ENCODE measurements around the gene SDK1.

SDK1 gene

GRCh38 chr7:4191525-4191924 is 890.5 kb downstream of the SDK1 start:
- Histone ChIP-seq H3K36me3 (no peaks in the 10 kb centered on the region), H3K27ac (no peak overlapping the region), H3K4me3 (ENCODE audit: low read depth in 1 of 2, low read length in 1 of 2) (no peak overlapping the region), H3K9me3 (no peaks in the 10 kb centered on the region), H3K4me1 (ENCODE audit: control insufficient read depth in 1 of 2, insufficient read depth in 1 of 2, low read depth in 1 of 2, low read length in 1 of 2) (no peaks in the 10 kb centered on the region), H3K27me3 (no peaks in the 10 kb centered on the region)
- TF ChIP-seq CTCF (IDR thresholded peaks at IDR 0.05): no peak

GRCh38 chr7:4195660-4196059 is 894.6 kb downstream of the SDK1 start:
- no peak overlapping the region for H3K4me3 ChIP-seq (ENCODE audit: low read depth in 1 of 2, low read length in 1 of 2)

GRCh38 chr7:4196121-4196819 is 895.2 kb downstream of the SDK1 start:
- Histone ChIP-seq H3K27ac (no peak overlapping the region), H3K4me3 (ENCODE audit: low read depth in 1 of 2, low read length in 1 of 2) (no peak overlapping the region), H3K9me3 (no peaks in the 10 kb centered on the region), H3K36me3 (no peaks in the 10 kb centered on the region), H3K27me3 (no peaks in the 10 kb centered on the region), H3K4me1 (ENCODE audit: control insufficient read depth in 1 of 2, insufficient read depth in 1 of 2, low read depth in 1 of 2, low read length in 1 of 2) (no peaks in the 10 kb centered on the region)
- TF ChIP-seq CTCF (IDR thresholded peaks at IDR 0.05): no peak

More at GRCh38 chr7:4195660-4196059, 894.6 kb downstream of the SDK1 start:
- H3K27ac ChIP-seq: no peak overlapping the region
- TF ChIP-seq CTCF (IDR thresholded peaks at IDR 0.05): no peak
- no peaks in the 10 kb centered on the region for H3K27me3 ChIP-seq
- H3K4me1 ChIP-seq (ENCODE audit: control insufficient read depth in 1 of 2, insufficient read depth in 1 of 2, low read depth in 1 of 2, low read length in 1 of 2): no peaks in the 10 kb centered on the region
- H3K36me3 ChIP-seq: no peaks in the 10 kb centered on the region
- no peaks in the 10 kb centered on the region for H3K9me3 ChIP-seq

- Histone ChIP-seq H3K27ac (no peak overlapping the region), H3K27me3 (no peaks in the 10 kb centered on the region), H3K4me3 (ENCODE audit: low read depth in 1 of 2, low read length in 1 of 2) (no peak overlapping the region), H3K9me3 (no peaks in the 10 kb centered on the region), H3K4me1 (ENCODE audit: control insufficient read depth in 1 of 2, insufficient read depth in 1 of 2, low read depth in 1 of 2, low read length in 1 of 2) (no peaks in the 10 kb centered on the region), H3K36me3 (no peaks in the 10 kb centered on the region)
- no peak for TF ChIP-seq CTCF (IDR thresholded peaks at IDR 0.05)
Measured at GRCh38 chr7:4198301-4198700, 897.2 kb downstream of the SDK1 start.

DNA sequence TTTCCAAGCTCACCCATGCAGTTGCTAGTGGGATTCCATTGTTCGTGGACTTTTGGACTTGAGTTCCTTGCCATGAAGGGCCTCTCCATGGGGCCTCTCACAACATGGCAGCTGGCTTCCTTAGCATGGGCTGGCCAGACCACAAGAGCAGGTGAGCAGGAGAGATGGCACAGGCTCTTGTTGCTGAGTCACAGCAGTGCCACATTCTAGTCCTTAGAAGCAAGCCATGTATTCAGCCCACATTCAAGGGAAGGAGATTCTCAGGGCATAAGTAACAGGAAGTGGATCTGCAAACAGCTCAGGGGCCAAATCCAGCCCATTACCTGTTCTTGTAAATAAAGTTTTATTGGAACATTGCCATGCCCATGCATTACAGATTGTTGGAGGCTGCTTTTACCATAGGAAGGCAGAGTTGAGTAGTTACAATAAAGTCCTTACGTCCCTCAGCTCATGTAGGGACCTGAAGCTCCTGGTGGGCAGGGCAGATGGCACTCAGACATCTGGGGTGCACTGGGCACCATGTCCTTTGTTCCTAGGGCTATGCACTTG is 899.6 kb downstream of the SDK1 start:
- Histone ChIP-seq H3K4me1 (ENCODE audit: control insufficient read depth in 1 of 2, insufficient read depth in 1 of 2, low read depth in 1 of 2, low read length in 1 of 2) (peaks cover 0 to 3% of the 10 kb centered on the region in 2 experiments), H3K4me3 (ENCODE audit: low read depth in 1 of 2, low read length in 1 of 2) (no peak overlapping the region), H3K27me3 (no peaks in the 10 kb centered on the region), H3K9me3 (no peaks in the 10 kb centered on the region), H3K27ac (no peak overlapping the region), H3K36me3 (no peaks in the 10 kb centered on the region)
- TF ChIP-seq CTCF (IDR thresholded peaks at IDR 0.05): no peak
